KOPT-K1 (cell line): ENCODE measurements around the gene SLC6A11.

Source experiments
- H3K27ac ChIP-seq: fragments of 200-600 bp; sonication (generic); 2 replicates; pipeline ENCODE4 v1.5.1; 2016; ENCODE audit warnings: antibody characterized with exemption, mild to moderate bottlenecking, low read depth, low read length; ENCODE audit not compliant: poor library complexity, severe bottlenecking
- H3K36me3 ChIP-seq: fragments of 200-600 bp; sonication (generic); 2 replicates; pipeline ENCODE4 v1.5.1; 2017; ENCODE audit warnings: antibody characterized with exemption, mild to moderate bottlenecking, low read length, moderate library complexity; ENCODE audit not compliant: insufficient read depth
- H3K9me3 ChIP-seq: fragments of 200-600 bp; sonication (generic); 2 replicates; pipeline ENCODE4 v1.5.1; 2017; ENCODE audit warnings: antibody characterized with exemption, low read length, mild to moderate bottlenecking; ENCODE audit not compliant: insufficient read depth, poor library complexity, severe bottlenecking

Gene SLC6A11

DNA sequence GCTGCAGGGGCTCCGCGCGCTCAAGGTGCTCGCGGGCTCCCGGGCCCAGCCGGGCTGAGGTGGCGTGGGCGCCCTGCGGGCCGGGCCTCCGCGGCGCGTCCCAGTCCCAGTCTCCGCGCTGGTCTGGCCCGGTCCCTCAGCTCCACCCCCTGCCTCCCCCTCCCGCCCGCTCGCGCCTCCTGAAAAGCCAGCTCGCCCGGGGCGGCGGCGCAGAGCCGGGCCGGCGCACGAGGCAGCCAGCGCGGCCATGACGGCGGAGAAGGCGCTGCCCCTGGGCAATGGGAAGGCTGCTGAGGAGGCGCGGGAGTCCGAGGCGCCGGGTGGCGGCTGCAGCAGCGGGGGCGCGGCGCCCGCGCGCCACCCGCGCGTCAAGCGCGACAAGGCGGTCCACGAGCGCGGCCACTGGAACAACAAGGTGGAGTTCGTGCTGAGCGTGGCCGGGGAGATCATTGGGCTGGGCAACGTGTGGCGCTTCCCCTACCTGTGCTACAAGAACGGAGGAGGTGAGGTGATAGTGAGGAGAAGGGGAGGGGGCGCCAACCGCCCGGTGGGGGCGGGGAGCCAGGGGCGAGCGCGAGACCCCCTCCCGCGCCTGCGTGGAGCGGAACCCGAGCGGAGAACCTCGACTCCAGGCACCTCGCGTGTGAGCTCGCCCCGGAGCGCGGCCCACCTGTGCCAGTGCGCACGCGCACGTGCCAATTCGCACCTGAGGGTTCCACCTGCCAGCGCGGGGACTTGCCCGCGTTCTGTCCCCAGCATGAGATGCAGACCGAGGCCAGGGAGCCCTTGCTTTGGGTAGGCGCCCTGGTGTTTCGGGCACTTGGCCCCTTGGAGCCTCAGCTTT lies at the start of gene SLC6A11:
Gene SLC6A11, plus strand, starts transcription at position 210 of the 844 bp plus-strand sequence. Its CDS starts 38 bp downstream, at position 248.
- no peaks in the 10 kb centered on the region for H3K36me3 ChIP-seq
- no peak within 1 kb of the TSS for H3K27ac ChIP-seq
- no peaks in the 10 kb centered on the region for H3K9me3 ChIP-seq

- Histone ChIP-seq H3K9me3 (no peaks in the 10 kb centered on the region), H3K36me3 (no peaks in the 10 kb centered on the region), H3K27ac (no peak overlapping the region)
These were observed 47.2 kb upstream of the SLC6A11 start for GRCh38 chr3:10768708-10769394.

- Histone ChIP-seq H3K9me3 (no peaks in the 10 kb centered on the region), H3K36me3 (no peaks in the 10 kb centered on the region), H3K27ac (no peak overlapping the region)
These were observed 45.5 kb upstream of the SLC6A11 start for GRCh38 chr3:10770547-10770946.

DNA sequence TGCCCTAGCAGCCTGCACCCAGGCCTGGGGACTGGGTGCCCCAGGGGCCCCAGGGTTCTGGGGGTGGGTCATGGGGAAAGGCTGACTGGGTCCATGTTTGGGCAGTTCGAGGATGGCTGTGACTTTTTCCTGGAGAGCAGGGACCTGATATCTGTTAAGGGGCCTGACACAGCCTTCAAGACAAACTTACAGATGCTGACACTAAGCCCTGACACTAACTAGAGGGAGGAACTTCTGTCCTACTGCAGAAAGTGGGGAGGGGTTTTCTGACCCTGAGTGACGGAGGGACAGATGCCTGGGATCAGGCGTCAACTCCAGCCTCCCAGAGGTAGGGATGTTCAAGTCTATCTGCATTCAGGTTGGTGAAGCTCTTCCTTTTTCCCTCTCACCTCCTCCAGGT lies 45.0 kb upstream of the SLC6A11 start:
- Histone ChIP-seq H3K27ac (no peak overlapping the region), H3K9me3 (no peaks in the 10 kb centered on the region), H3K36me3 (no peaks in the 10 kb centered on the region)

DNA sequence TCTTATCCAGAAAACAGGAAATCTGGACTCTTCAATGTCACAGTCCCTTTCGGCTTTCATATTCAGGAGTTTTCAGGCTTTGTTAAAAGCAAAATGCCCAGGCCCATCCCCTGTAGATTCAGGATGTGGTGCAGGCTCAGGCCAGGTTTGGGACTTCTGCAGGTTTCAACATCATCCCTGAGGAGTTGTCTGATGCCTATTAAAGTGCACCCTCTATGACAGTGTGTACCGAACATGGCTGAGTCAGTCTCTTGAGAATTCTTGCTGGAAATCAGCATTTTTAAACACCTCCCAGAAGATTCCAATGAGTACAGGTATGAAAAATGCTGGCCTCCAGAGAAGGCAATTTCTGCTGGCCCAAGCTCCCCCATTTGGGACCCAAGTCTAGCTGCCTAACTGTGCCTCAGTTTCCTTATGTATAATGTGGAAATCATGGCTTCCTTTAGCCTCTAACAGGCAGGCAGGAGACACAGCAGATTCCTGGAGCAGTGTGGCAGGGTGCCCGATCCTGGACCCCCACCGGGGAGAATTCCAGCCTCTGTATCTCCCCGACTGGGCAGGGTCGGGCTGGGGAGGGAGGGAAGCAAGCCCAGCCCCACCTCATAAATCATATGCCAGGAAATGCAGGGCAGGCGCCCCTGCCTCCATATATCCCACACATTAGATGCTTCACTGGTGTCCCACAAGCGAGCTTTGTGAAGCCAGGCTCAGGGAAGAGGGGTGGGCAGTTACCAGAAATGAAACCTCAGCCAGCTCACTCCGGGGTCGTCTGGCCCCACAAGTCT lies 44.4 kb upstream of the SLC6A11 start:
- Histone ChIP-seq H3K9me3 (no peaks in the 10 kb centered on the region), H3K27ac (no peak overlapping the region), H3K36me3 (no peaks in the 10 kb centered on the region)

DNA sequence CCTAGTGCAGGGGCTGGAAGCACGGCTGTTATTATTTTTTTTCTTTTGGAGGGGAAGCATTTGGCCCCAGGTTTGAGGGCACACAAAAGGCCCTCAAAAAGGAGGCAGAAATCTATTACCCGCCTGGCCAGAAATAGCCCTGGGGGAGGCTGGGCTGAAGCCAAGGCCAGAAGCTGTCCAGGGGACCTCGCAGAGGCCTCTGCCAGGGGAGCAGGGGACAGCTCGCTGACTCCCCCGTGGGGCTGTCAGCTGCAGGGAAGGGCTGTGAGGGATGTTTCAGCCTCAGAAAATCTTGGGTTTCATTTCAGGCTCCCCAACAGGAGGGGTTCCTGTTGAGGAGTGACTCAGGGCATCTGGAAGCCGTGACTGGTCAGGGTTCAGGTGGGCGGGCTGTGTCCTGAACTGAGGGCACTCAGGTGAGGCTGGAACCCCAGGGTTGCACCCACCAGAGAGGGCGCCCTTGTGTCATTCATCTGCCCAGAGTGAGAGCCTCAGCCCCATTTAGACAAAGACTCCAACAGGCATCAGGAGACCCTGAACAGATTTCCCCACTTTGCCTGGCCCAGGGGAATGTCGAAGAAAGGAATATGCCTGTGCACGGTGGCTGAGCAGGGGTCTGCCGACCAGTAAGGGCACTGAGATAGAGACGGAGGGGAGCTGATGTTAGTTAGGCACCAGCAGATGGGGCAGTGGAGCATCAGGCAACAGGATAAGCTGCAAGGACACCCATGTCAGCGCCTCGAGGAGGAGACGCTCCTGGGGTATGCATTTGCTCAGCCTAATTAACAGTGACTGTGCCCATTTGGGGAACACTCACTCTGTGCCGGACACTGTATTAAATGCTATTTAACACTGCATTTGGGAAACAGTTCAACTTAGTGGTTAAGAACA lies 43.5 kb upstream of the SLC6A11 start:
- Histone ChIP-seq H3K36me3 (no peaks in the 10 kb centered on the region), H3K9me3 (no peaks in the 10 kb centered on the region), H3K27ac (no peak overlapping the region)

DNA sequence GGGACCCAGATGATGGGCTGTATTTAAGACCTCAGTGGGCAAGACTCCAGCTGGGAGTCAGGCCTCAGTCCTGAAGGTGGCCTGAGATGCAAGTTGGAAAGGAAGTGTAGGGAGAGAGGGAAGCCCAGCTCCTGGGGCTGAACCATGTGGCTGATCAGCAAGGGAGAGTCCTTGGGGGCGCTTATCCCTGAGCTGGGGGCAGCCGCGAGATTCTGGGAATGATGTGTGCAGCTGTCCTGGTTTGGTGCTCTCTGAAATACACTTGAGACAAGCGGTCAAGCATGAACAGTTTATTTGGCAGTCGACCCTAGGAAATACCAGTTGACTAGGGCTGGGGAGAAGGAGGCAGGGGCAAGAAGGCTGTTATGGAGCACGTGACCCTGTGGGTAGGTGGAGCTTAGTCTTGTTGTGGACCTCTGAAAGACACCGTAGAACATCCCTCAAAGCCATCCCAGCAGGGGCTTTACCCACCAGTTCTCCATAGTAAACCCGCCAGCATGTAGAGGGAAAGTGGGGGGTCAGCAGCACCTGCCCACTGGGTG lies 41.8 kb upstream of the SLC6A11 start:
- Histone ChIP-seq H3K9me3 (no peaks in the 10 kb centered on the region), H3K27ac (no peak overlapping the region), H3K36me3 (no peaks in the 10 kb centered on the region)

DNA sequence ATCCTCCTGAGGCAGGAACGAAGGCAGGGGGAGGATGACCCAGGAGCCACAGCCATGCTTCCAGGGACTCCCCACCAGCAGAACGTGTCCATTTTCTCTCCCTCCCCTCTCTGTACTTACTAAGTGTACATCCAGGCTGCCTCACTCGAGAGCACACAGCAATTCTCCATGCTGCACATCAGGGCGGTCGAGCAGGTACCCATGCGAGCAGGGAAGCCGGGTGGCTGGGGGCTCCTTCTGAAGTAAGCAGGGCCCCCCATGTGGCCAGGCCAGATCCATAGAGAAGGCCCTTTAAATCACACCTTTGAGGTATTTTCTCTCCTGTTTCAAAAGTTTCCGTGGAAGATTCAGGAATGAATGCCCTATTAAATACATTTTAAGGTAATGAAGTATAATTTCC lies 41.2 kb upstream of the SLC6A11 start:
- H3K36me3 ChIP-seq = no peaks in the 10 kb centered on the region
- no peak overlapping the region for H3K27ac ChIP-seq
- no peaks in the 10 kb centered on the region for H3K9me3 ChIP-seq

DNA sequence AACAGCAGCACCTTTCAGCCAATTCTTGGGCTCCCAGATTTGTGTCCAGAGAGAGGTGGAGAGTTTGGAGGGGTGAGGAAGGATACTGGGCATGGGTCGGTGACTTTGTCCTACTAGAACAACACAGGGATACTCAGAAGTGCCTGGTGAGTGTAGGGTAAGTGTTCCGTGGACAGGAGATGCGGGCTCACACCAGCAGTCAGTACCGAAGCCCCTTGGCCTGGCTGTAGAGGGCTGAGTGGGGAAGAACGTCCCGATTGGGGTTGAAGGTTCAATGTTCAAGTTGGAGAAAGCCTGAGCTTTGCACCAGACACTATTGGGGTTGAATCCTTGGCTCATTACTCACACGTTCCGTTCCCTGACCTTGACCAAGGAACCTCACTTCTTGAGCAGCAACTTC lies 40.8 kb upstream of the SLC6A11 start:
- Histone ChIP-seq H3K27ac (no peak overlapping the region), H3K36me3 (no peaks in the 10 kb centered on the region), H3K9me3 (no peaks in the 10 kb centered on the region)

- no peak overlapping the region for H3K27ac ChIP-seq
- no peaks in the 10 kb centered on the region for H3K36me3 ChIP-seq
- no peaks in the 10 kb centered on the region for H3K9me3 ChIP-seq
These were observed 40.2 kb upstream of the SLC6A11 start for GRCh38 chr3:10775828-10776227.

- Histone ChIP-seq H3K27ac (no peak overlapping the region), H3K9me3 (no peaks in the 10 kb centered on the region), H3K36me3 (no peaks in the 10 kb centered on the region)
These were observed 38.4 kb upstream of the SLC6A11 start for GRCh38 chr3:10777627-10778026.

- Histone ChIP-seq H3K27ac (no peak overlapping the region), H3K36me3 (no peaks in the 10 kb centered on the region), H3K9me3 (no peaks in the 10 kb centered on the region)
These were observed 37.3 kb upstream of the SLC6A11 start for GRCh38 chr3:10778492-10779292.

DNA sequence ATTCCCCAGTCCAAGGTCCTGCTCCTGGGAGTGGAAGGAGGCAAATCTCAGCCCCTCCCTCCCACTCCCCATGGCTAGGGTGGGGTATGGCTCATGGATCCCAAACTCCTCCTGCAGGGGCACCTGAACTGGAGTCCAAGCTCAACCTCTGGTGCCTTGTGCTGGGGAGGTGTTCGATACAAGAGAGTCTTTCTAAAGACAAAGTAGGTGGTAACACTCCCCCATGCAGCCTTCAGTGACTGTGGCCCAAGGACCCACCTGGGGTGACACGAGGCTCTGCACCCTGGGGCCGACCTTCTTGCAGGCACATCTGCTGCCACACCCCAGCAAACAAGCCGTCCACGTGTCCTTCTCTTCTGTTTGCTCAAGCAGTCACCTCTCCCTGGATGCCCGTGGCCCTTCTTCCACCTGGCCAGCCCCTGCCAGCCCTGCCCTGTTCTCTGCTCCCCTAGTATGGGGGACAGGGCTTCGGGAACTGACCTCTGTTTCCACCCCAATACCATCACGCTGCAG lies 36.7 kb upstream of the SLC6A11 start:
- no peaks in the 10 kb centered on the region for H3K9me3 ChIP-seq
- no peak overlapping the region for H3K27ac ChIP-seq
- no peaks in the 10 kb centered on the region for H3K36me3 ChIP-seq
